Stimulated activated CD8-positive, alpha-beta memory T cell treated with anti-CD3 and anti-CD28 coated beads, Interleukin-7, amount 100 ng/mL, for 24 hours (primary cell): ENCODE measurements around the gene GREB1.
A peak's percentile ranks its signal among the peaks of the same experiment; 100 is the strongest.

Experiments used
- DNase-seq: peaks from one replicate; pipeline ENCODE4 v3.0.0-alpha.2; 2020; ENCODE audit warnings: low read depth

GREB1 gene

DNA sequence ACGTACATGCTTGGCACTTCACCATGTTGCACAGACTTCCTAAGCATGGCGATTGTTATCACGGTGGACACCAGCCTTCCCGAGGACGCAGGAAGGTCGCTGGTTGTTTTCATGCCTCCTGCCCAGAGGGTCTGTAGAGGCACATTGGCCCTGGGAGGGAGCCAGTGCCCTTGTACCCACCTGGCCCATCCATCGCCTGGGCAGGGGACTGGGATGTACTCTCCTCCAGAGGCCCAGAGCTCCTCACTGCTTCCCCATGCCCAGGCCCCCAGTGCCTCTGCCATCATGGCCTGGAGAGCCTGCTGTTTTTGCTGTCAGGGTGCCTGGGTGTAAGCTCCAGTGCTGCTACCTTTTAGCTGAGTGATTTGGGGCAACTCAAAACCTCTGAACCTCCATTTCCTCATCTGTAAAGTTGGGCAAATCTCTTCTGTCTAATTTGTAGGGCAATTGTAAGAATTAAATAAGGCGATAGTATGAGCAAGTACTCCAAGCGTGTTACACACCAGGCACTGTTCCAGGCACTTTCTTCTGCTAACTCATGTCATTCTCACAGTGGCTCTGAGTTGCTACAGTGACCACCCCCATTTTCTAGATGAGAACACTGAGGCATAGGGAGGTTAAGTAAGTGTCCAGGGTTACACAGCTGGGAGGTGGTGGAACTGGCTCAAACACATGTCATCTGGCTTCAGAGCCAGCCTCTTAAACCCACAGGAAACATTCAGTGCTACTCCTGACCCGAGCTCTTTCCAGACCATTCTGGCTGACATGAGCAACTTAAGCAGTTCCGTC, 45.3 kb downstream of the GREB1 start:
- DNase-seq, result no peak

DNA sequence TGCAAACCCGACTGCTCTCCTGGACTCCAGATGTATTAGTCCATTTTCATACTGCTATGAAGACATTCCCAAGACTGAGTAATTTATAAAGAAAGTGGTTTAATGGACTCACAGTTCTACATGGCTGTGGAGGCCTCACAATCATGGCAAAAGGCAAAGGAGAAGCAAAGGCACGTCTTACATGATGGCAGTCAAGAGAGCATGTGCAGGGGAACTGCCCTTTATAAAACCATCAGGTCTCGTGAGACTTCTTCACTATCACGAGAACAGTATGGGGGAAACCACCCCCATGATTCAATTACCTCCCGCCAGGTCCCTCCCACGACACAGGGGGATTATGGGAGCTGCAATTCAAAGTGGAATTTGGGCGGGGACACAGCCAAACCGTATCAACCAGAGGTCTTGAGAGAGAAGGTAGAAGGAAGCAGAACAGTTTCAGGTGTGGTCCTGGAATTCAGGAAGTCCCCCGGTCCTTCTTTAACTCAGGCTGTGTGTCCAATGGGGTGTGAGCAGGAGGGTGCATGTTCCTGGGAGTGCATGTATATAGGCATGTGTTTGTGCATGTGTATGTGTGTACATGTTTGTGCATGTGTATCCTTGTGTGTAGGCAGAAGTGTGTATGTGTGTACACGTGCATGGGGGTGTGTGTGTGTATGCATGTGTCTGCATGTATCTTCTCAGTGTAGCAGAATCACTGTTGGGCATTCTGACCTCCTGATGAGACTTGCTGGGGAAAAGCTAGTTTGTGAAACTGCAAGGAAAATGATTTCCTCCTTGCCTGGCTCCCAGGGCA, 46.2 kb downstream of the GREB1 start:
- no peak for DNase-seq

DNA sequence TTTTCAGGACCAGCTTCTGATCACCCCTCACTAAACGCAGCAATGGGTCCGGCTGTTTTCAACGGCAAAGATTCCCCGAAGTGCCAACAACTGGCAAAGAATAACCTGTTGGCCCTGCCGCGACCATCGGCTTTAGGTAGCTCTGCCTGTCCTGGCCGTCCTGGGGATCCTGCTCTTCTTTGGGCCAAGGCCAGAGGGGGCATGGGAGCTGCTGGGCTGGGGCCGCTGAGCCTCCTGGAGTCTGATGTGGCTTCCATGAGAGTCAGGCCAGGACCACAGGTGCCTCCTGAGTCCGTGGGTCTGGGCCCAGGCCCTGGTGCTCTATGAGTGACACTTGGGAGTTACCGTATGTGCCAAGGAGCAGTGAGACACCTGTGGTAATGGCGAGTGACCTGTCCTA, 46.9 kb downstream of the GREB1 start:
- DNase-seq, result no peak

DNA sequence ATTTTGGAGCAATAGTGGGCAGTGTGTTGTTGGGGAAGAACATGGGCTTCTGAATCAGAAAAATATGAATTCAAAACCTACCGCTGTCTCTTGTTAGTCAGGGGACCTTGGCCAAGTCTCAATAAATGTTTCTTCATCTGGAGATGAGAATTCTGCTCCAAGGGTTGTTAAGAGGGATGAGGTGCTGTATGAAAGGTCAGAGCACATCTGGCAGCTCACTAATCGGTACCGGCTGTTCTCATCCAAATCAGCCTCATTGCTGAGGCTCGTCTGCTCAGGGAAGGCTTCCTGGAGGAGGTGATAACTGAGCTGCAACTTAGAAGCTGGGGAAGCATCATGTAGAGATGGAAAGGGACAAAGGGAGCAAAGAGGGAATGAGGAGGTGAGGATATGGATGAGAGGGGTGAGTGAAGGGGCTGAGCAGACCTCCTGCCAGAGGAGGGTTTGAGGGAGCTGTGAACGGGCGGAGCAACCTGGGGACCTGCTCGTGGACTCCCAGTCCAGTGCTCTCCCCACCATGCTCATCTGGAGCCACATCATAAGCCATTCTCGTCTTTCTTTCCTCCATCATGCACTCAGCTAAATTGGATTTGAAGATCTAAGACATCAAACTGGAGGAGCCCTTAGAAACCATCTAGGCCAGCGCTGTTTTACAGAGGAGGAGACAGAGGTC, 47.4 kb downstream of the GREB1 start:
- no peak for DNase-seq

DNA sequence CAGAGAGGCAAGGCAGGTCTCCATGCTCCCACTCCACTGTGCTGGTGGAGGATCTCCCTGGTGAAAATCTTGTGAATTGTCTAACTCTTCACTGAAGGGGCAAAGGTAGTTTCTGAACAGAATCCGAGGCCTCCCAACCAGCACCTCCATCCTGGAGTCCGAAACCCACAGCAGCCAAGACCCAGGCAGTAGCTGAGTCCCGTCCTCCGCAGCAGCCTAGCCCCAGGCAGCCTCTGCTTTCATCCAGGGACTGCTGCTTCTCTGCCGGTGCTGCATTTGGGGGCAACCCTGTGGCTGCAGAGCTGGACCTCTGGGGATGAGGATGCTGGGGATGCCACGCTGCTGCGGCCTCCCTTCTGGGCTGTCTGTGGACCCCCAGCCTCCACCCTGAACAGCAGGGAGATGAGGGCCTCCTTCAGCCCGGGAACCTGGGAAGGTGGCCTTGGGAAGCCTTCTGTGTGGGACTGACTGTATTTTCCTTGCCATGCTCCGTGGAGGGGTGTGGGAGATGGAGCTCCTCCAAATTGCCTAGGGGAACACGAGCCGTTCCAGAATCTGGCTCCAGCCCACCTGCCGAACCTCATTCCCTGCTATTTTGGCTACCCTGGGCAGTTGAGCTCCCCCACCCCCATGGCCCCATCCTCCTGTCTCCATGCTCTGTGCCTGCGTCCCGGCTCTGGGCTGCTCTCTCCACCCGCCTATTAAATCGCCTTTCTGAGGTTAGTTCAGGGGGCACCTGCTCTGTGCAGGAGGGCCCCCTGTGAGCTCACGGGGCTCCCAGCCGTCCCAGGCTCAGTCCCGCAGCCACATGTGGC, 48.2 kb downstream of the GREB1 start:
- no peak for DNase-seq

DNA sequence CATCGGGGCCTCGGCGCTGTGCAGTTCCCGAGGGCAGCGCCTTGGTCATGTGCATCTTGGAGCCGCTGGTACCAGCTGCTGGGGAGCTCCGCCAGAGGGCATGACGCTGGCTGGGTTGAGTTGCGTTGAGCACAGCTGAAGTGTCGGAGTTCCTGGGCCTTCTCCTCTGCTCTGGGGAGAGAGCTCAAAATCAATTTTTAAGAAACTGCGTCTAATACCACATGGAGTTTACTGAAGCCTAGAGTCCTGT, 48.7 kb downstream of the GREB1 start:
- DNase-seq, result no peak

DNA sequence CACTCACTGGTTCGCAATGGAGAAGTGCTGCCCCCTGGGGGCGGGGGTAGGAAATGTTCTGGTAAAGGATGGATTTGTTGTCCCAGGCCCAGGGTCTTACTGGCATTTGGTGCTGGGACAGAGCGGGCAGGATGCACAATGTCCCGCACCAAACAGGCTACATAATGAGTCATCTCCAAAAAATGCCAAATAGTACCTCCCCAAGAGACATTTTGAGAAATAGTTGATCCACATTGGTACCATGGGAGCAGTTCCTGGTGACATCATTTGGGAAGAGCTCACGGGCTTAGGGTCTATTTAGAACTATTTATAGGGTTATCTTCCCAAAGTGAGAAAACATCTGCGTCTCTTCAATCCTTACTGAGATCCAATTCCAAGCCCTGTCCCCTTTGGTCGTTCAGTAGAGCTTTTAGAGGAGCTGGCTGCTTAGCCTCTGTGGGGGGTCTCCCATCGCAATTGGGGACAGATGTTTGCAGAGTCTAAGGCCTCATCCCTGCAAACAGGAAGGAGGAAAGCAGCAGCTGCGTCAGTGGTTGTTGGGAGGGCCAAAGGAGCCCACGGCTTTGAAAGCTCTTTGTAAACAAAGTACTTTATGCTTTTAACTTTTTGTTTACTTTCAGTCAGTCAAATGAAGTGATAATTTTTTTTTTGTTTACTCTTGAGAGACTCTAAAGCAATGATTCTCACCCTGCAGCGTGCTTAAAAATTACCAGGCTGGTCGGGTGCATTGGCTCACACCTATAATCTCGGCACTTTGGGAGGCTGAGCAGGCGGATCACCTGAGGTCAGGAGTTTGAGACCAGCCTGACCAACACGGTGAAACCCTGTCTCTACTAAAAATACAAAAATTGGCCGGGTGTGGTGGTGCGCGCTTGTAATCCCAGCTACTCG, 49.3 kb downstream of the GREB1 start:
- DNase-seq, result peak; percentile 47

DNA sequence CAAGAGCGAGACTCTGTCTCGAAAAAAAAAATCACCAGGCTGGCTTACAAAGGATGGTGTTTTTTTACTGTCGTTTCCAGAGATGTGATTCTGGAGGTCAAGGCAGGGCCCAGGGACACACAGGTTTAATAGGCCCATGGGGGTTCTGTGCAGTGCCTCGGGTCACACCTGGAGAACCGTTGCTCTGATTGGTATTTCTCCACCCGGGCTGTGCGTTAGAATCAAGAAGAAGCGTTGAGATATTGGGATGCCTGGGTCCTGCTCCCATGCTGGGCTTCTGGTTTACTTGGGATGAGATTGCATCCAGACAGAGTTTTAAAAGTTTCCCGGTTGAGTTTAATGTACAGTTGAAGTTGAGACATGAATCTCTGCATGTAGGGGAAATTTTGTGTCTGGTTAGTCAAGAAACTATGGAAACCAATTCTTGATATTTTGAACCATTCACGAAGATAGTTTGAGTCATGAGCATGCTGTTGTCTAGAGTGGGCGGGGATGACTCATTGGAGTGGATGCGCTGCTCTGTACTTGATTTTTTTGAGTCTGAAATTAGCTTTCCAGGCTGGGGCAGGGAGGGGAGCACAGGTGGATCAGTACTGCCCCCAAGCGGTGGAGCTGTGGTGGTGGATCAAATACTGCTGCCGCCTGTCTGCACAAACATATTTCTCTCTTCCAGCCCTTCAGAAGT, 50.1 kb downstream of the GREB1 start:
- DNase-seq, result peak; percentile 78

DNA sequence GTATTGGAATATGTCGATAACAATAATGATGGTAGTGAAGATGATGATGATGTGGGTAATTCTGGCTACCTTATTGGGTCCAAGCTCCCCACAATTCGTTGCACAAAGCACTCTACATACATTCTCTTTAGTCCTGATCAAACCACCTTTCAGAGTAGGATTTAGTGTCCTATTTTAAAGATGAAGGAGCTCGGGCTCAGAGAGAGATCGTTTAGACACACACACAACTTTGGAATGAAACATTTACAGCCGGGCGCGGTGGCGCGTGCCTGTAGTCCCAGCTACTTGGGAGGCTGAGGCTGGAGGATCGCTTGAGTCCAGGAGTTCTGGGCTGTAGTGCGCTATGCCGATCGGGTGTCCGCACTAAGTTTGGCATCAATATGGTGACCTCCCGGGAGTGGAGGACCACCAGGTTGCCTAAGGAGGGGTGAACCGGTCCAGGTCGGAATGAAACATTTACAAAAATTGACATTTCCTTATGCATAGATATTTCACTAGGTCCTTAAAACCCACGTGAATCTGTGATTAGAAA, 50.7 kb downstream of the GREB1 start:
- no peak for DNase-seq

DNA sequence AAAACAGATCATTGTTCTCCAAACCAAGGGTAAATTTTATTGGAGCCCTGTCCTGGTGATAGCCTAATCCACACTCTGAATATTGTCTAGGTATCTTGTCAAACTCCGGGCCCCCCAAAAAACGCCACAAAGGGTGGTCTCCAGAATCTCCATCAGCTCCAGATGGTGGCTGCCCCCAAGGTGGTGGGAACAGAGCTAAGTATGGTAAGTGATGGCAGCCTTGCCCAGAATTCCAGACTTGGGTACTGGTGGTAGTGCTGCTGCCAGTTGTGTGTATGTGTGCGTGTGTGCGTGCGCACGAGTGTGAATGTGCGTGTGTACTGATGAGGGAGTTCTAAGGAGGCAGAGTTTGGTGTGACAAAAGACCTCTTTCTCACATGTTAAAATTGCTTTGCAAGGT, 51.2 kb downstream of the GREB1 start:
- DNase-seq, result no peak

DNA sequence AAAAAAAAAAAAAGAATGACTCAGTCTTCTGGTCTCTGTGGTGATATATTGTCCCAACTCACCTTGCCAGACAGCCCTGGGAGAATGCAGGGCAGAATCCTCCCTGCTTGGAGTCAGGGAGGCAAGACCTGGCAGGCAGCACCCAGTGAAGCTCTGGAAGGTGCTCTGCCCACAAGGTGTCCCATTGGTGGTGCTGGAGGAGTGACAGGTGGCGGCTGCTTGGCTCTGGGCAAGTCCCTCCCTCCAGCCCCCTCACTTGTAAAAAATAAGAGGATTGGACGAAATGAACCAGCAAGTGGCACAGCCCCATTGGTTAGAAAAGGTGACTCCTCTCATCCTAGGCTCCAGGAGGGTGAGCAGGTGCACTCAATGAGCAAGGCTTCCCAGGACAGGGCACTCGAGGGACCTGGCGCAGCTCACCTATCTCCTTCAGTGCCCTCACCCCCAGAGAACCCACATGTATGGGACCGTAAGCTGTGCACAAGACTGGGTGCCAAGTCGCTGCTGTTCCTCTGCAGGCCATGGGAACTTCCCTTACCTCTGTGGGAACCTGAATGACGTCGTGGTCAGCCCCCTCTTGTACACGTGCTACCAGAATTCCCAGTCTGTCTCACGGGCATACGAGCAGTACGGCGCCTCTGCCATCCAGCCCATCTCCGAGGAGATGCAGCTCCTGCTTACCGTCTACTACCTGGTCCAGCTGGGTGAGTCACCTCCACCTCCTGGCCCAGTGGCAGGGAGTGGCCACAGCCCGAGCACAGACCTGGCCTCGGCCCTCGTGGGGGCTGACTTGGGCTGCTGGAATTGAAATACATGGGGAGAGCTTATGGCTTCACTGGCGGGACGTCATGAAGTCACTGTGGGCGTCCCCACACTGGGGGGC, 54.6 kb downstream of the GREB1 start:
- DNase-seq, result no peak

DNA sequence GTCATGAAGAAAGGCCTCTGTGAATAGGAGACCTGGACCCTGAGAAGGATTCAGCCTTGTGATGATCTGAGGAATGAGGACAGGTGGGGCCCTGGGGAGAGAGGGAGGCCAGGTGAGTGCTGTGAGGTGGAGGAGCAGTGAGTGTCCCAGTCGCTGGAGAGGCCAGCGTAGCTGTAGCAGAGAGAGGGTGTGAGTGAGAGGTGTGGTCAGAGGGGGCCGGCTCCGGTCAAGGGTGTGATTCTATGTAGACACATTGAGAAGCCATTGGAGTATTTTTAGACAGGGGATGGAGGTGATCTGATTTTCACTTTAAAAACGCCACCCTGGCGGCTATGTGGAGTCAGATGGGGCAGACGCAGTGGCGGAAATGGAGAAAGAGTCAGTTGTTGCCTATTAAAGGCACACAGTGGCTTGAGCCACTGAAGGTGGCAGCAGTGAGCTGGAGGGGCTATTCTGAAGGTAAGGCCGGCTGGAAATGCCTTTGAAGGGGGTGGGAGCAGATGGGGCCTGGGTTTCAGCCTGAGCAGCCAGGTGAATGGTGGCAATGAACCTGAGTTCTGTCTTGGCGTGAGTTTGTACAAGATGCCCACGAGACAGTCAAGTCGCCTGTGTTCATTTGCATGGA, 55.6 kb downstream of the GREB1 start:
- DNase-seq, result no peak

DNA sequence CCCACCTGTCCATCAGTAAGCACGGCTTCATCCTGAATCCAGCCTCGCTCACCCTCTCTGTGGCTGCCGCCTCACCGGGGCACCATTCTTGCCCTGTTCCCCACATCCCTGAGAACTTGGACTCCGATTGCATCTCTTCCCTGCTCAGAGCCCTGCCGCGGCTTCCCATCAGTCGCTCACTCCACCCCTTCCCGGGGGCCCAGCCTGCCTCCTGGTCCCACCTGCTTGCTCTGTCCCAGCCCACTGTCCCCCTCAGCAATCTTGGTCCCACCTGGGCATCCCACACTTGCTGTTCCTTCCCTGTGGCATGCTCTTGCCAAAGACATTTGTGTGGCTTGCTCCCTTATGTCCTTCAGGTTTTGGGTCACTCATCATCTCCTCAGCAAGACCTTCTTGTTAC, 56.3 kb downstream of the GREB1 start:
- DNase-seq, result no peak

DNA sequence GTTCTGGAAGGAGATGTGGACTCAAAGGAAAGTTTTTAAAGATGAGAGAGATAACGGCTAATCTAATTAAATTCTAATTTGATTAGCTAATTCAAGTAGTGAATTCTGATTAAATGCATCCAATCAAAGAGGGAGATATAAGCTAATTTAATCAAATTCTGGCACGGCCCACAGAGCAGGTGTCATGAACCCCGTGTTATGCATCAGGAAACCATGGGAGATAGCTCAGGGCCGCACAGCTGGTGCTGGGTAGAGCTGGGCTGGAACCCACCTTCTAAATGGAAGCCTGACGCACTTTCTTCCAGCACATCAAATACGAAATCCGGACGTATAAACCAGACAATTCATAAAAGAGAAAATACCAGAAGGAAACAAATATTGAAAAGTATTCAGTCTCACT, 57.2 kb downstream of the GREB1 start:
- no peak for DNase-seq

DNA sequence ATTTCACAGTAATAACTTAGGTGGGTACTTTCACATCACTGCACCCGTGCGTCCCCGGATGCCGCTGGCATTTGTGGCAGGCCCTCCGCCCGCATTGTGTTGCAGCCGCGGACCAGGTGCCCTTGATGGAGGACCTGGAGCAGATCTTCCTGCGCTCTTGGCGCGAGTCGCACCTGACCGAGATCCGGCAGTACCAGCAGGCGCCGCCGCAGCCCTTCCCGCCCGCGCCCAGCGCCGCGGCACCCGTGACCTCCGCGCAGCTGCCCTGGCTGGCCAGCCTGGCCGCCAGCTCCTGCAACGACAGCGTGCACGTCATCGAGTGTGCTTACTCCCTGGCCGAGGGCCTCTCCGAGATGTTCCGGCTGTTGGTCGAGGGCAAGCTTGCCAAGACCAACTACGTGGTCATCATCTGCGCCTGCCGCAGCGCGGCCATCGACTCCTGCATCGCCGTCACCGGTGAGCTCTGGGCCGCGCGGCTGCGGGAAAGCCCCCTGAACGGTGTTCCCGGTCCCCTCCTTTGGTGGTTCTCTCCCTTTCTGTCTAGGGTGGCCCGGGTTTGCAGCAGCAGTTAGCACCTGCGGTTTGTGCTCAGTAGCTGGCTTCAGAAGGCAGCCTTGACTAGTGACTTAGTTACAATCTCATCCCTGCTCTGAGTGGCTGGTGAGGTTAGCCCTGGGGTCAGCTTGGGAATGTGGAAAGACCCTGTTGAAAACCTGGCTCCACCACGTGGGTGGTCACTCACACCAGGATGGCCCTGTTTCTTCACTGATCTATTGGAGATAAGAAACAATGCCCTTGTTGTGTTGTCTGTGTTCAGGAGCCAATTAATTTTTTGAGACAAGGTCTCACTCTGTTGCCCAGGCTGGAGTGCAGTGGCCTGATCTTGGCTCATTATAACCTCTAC, 59.1 kb downstream of the GREB1 start:
- DNase-seq, result no peak

DNA sequence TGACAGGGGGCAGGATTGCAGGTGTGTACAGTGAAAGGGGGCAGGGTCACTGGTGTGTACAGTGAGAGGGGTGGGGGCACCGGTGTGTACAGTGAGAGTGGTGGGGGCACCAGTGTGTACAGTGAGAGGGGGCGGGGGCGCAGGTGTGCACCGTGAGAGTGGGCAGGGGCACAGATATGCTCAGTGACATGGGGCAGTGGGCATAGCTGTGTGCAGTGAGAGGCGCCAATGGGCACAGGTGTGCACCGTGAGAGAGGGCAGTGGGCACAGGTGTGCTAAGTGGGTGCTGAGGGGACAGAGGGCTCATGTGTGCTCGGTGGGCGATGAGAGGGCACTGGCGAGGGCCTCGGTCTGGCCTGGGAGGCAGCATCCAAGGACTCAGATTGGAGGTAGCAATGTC, 63.0 kb downstream of the GREB1 start:
- no peak for DNase-seq

DNA sequence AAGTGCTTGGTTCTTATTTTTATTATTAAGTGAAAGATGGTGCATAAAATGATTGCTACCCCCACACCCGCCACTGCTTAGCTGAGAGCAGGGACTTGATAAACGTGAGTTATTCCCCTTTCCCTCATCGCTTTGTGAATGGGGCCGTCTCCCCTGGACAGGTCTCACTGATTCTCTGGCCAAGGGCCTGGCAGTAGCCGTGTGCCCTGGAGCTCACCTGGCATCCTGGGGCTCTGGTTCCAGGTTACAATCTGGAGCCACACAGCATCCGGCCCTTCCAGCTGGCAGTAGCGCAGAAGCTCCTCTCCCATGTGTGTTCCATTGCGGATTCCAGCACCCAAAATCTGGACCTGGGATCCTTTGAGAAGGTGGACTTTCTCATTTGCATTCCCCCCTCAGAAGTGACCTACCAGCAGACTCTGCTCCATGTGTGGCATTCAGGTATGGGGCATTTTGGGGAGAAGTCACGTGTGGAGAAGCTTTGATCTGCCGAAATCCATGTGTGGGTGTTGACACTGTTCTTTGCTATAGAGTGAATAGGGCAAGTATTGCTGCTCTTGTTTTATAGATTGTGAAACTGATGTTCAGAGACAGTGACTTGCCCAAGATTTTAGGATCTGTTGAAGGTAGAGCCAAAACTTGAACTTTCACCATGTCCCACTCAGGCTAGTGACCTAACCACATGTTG, 63.8 kb downstream of the GREB1 start:
- DNase-seq, result no peak
